ENCODE measurements around the gene DOK7. TPM values are rescaled to one million over a fixed set of nuclear protein-coding genes. Genes with fewer than 3 reads are reported as not detected.

Gene DOK7
- total RNA-seq, 1 experiment from 2014 or later = 7.6 TPM

- no peak for TF ChIP-seq EZH2 (IDR thresholded peaks at IDR 0.05; ENCODE audit: low read depth)
- TF ChIP-seq, protein P1, sequence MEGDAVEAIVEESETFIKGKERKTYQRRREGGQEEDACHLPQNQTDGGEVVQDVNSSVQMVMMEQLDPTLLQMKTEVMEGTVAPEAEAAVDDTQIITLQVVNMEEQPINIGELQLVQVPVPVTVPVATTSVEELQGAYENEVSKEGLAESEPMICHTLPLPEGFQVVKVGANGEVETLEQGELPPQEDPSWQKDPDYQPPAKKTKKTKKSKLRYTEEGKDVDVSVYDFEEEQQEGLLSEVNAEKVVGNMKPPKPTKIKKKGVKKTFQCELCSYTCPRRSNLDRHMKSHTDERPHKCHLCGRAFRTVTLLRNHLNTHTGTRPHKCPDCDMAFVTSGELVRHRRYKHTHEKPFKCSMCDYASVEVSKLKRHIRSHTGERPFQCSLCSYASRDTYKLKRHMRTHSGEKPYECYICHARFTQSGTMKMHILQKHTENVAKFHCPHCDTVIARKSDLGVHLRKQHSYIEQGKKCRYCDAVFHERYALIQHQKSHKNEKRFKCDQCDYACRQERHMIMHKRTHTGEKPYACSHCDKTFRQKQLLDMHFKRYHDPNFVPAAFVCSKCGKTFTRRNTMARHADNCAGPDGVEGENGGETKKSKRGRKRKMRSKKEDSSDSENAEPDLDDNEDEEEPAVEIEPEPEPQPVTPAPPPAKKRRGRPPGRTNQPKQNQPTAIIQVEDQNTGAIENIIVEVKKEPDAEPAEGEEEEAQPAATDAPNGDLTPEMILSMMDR (conservative IDR thresholded peaks at IDR 0.05) = no peak
- no peak overlapping the region for H3K4me2 ChIP-seq
- H3K4me3 ChIP-seq = no peak overlapping the region
- H3K9me3 ChIP-seq (ENCODE audit: insufficient read depth, low read depth) = no peaks in the 10 kb centered on the region
- H3K9me2 ChIP-seq (ENCODE audit: insufficient read depth) = no peaks in the 10 kb centered on the region
- H3K27ac ChIP-seq = no peak overlapping the region
- H3F3A ChIP-seq (ENCODE audit: insufficient read depth, low read depth) = no peaks in the 10 kb centered on the region
- no peak for DNase-seq
- no peaks in the 10 kb centered on the region for H4K20me1 ChIP-seq (ENCODE audit: insufficient read depth)
- H2AFZ ChIP-seq = no peak overlapping the region
- H3K36me3 ChIP-seq (ENCODE audit: low read depth) = no peaks in the 10 kb centered on the region
- POLR2A ChIA-PET (ENCODE audit: unreplicated experiment) = no interaction called here
- no peaks in the 10 kb centered on the region for H3K79me2 ChIP-seq (ENCODE audit: low read depth)
- H3K4me1 ChIP-seq (replicated peaks; ENCODE audit: insufficient read depth) = no peaks in the 10 kb centered on the region
- no peaks in the 10 kb centered on the region for H3K27me3 ChIP-seq (ENCODE audit: insufficient read depth, low read depth)
- CTCF ChIA-PET = no interaction called here
- intact Hi-C loops (cut with micrococcal nuclease; ENCODE audit: unreplicated experiment) = no loop called here
- no TSS peak for BruUV-seq (replicated peaks)
Measured at GRCh38 chr4:3502941-3503936, 40.1 kb downstream of the DOK7 start.

GRCh38 chr4:3505231-3505630, 42.1 kb downstream of the DOK7 start:
- no peak for TF ChIP-seq EZH2 (IDR thresholded peaks at IDR 0.05; ENCODE audit: low read depth)
- TF ChIP-seq, protein P1 (conservative IDR thresholded peaks at IDR 0.05) = no peak
- H2AFZ ChIP-seq = no peak overlapping the region
- no peaks in the 10 kb centered on the region for H3K36me3 ChIP-seq (ENCODE audit: low read depth)
- no peak overlapping the region for H3K4me2 ChIP-seq
- H3F3A ChIP-seq (ENCODE audit: insufficient read depth, low read depth) = no peaks in the 10 kb centered on the region
- ChIA-PET POLR2A (ENCODE audit: unreplicated experiment) (no interaction called here), CTCF (no interaction called here)
- no peaks in the 10 kb centered on the region for H3K9me2 ChIP-seq (ENCODE audit: insufficient read depth)
- H3K4me1 ChIP-seq (replicated peaks; ENCODE audit: insufficient read depth) = no peaks in the 10 kb centered on the region
- no peaks in the 10 kb centered on the region for H4K20me1 ChIP-seq (ENCODE audit: insufficient read depth)
- BruUV-seq (replicated peaks) = no TSS peak
- H3K4me3 ChIP-seq = no peak overlapping the region
- no peak for DNase-seq
- H3K79me2 ChIP-seq (ENCODE audit: low read depth) = no peaks in the 10 kb centered on the region
- intact Hi-C loops (cut with micrococcal nuclease; ENCODE audit: unreplicated experiment) = no loop called here
- H3K27me3 ChIP-seq (ENCODE audit: insufficient read depth, low read depth) = no peaks in the 10 kb centered on the region
- H3K9me3 ChIP-seq (ENCODE audit: insufficient read depth, low read depth) = no peaks in the 10 kb centered on the region
- H3K27ac ChIP-seq = no peak overlapping the region

GRCh38 chr4:3508542-3508941, 45.4 kb downstream of the DOK7 start:
- no peak overlapping the region for H3K4me3 ChIP-seq
- no peaks in the 10 kb centered on the region for H4K20me1 ChIP-seq (ENCODE audit: insufficient read depth)
- ChIA-PET POLR2A (ENCODE audit: unreplicated experiment) (no interaction called here), CTCF (no interaction called here)
- no peak overlapping the region for H3K4me2 ChIP-seq
- no peaks in the 10 kb centered on the region for H3K79me2 ChIP-seq (ENCODE audit: low read depth)
- H3F3A ChIP-seq (ENCODE audit: insufficient read depth, low read depth) = no peaks in the 10 kb centered on the region
- intact Hi-C loops (cut with micrococcal nuclease; ENCODE audit: unreplicated experiment) = no loop called here
- no peaks in the 10 kb centered on the region for H3K4me1 ChIP-seq (replicated peaks; ENCODE audit: insufficient read depth)
- no peak for TF ChIP-seq EZH2 (IDR thresholded peaks at IDR 0.05; ENCODE audit: low read depth)
- TF ChIP-seq, protein P1 (conservative IDR thresholded peaks at IDR 0.05) = no peak
- H3K9me3 ChIP-seq (ENCODE audit: insufficient read depth, low read depth) = no peaks in the 10 kb centered on the region
- no peak overlapping the region for H2AFZ ChIP-seq
- H3K9me2 ChIP-seq (ENCODE audit: insufficient read depth) = no peaks in the 10 kb centered on the region
- no peak overlapping the region for H3K27ac ChIP-seq
- no peak for DNase-seq
- no peaks in the 10 kb centered on the region for H3K27me3 ChIP-seq (ENCODE audit: insufficient read depth, low read depth)
- BruUV-seq (replicated peaks) = no TSS peak
- no peaks in the 10 kb centered on the region for H3K36me3 ChIP-seq (ENCODE audit: low read depth)

Data from PC-9 (cell line).